GM10266 (cell line): Measurements from ENCODE around the gene GAD1.
A peak's percentile ranks its signal among the peaks of the same experiment; 100 is the strongest.

ENCODE experiments used
- DNase-seq: peaks from one replicate; pipeline ENCODE4 v3.0.0; 2012; ENCODE audit errors: extremely low spot score
- TF ChIP-seq, protein P1 (sequence below): IDR thresholded peaks from 2 replicates; pipeline ENCODE4 v1.5.1; 2012; ENCODE audit warnings: mild to moderate bottlenecking, low read depth; ENCODE audit not compliant: control insufficient read depth, insufficient read depth; ENCODE audit errors: missing control alignments

Gene GAD1

DNA sequence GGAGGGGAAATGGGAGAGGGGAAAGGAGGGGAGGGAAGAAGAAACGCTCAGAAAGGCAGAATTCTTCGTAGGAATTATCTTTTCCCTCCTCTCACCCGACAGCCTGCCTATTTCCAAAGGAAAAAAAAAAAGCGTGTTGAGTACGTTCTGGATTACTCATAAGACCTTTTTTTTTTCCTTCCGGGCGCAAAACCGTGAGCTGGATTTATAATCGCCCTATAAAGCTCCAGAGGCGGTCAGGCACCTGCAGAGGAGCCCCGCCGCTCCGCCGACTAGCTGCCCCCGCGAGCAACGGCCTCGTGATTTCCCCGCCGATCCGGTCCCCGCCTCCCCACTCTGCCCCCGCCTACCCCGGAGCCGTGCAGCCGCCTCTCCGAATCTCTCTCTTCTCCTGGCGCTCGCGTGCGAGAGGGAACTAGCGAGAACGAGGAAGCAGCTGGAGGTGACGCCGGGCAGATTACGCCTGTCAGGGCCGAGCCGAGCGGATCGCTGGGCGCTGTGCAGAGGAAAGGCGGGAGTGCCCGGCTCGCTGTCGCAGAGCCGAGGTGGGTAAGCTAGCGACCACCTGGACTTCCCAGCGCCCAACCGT lies at the start of gene GAD1:
TSS of gene GAD1 (plus strand) at position 384 of the 589 bp plus-strand sequence. CDS start 1,705 bp downstream, outside the sequence.
- TF ChIP-seq, protein P1, sequence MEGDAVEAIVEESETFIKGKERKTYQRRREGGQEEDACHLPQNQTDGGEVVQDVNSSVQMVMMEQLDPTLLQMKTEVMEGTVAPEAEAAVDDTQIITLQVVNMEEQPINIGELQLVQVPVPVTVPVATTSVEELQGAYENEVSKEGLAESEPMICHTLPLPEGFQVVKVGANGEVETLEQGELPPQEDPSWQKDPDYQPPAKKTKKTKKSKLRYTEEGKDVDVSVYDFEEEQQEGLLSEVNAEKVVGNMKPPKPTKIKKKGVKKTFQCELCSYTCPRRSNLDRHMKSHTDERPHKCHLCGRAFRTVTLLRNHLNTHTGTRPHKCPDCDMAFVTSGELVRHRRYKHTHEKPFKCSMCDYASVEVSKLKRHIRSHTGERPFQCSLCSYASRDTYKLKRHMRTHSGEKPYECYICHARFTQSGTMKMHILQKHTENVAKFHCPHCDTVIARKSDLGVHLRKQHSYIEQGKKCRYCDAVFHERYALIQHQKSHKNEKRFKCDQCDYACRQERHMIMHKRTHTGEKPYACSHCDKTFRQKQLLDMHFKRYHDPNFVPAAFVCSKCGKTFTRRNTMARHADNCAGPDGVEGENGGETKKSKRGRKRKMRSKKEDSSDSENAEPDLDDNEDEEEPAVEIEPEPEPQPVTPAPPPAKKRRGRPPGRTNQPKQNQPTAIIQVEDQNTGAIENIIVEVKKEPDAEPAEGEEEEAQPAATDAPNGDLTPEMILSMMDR: no peak
- DNase-seq: peak; percentile 70

DNA sequence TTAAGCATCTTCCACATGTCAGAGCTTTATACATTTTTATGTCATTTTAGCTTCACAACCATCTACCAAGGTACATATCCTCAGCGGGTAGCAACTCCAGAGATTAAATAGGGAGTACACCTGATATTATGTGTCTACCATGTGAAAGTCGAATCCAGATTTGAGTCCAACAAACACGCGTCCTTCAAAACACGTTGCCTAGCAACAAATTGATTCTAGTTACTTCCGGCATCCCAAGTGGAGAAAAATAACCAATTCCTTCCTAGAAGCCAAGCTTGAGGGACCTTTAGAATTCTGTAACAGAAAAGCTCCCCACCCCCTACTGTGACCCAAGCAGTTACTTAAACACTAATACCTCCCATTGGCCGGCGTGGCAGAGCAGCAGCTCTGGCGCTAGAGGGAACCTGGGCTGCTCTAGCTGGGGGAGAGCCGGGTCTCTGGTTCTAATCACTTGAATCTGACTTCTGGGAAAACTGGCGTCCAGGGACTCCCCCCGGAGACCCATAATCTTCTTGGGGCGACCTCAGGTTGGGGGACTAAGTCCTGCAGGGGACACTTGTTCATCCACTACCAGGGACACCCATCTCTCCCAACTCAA lies 46.6 kb upstream of the GAD1 start, which contains the start of gene ERICH2:
TSS of gene ERICH2 (plus strand) at position 371 of the 598 bp plus-strand sequence. CDS start 304 bp downstream, outside the sequence.
- TF ChIP-seq, protein P1: peak; percentile 27

DNA sequence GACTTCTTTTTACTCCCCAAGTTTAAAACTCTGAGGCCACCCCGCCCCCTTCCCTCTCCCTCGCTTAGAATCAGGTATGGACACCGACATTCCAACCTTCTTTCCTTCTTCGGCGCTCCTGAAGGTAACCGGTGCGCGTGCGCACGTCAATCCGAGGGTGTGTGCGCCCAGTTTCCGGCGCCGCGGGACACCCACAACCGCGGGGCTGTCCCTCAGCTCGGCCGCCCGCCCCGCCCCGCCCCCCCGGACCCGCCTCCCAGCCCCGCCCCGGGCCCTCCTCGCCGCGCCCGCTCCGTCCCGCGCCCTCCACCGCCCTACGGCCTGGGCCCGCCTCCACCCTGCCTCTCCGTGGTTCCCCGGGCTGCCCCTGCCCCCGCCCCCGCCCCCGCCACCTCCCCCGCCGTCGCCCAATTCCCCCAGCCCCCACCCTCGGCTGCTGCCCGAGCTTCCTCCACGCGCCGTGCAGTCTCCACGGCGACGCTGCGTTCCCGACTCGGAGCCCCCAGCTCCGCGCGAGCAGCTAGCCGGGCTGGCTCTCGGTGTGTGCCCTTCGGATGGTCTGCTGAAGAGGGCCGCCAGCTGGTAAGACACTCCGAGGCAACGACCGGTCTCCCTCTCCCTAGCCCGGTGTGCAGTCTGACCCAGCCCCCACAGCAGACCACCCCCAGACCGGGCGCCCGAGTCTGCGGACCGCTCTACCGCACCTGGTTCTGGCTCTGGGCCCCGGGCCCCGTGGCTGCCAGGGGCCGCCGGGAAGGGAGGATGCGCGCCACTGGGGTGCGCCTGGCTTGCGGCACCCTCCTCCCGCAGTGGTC lies 45.9 kb upstream of the GAD1 start:
- peak; percentile 90 for DNase-seq
- TF ChIP-seq, protein P1: no peak

More for the DNA sequence above, 46.6 kb upstream of the GAD1 start, which contains the start of gene ERICH2:
- peak; percentile 77 for DNase-seq

DNA sequence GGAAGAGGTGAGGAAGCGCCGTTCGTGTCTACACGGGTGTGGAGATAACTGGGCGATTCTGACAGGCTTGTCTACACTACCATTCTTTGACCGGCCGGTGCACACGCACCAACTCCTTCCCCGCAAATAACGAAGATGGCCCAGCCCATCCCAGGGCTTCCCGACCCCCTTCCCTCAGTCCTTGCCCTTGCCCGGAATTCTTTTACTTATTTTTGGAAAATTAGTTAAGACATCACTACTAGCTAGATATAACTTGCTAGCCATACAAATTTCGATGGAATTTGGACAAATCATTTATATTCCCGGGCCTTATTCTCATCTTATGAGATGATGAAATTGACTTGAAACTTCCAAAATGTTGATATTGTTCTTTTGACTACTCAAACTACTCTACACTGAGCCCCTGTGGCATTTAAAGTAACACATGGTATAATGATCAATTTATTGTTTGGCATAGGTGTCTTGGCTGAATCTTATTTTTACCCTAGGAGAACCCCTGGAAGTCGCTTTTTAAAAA lies 45.2 kb upstream of the GAD1 start:
- TF ChIP-seq, protein P1: no peak
- DNase-seq: no peak

DNA sequence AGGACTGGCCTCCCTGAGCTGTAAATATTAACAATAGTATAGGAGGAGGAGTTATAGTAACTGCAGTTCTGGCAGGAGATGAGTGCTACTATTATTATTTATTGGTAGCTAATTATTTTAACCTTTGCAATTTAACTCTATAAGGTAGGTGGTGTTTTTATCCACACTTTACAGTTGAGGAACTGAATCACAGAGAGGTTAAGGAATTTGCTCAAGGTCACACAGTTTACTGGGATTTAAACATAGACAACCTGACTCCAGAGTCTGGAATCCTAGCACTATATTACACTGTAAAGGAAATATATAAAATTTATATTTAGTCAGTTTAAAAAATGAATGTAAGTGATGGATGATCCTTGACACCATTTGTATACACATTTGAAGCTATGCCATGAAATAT lies 44.4 kb upstream of the GAD1 start:
- TF ChIP-seq, protein P1: no peak
- no peak for DNase-seq

DNA sequence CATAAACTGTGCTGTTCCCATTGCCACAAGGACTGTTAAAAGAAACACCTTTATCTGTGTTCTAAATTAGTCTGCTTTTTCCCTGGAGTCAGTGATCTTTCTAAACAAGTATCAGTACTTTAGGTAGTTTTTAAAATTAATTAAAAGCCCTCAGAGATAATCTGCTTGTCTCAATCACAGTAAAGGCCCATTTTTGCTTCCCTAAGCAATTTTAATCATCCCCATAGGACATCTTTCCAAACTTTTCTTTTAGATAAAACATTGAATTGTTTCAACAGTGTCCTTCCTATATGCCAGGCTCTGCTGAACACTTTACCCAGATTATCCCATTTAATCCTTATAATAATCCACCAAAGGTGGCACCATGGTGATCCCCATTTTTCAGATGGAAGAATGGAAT lies 42.6 kb upstream of the GAD1 start:
- DNase-seq: no peak
- TF ChIP-seq, protein P1: no peak

DNA sequence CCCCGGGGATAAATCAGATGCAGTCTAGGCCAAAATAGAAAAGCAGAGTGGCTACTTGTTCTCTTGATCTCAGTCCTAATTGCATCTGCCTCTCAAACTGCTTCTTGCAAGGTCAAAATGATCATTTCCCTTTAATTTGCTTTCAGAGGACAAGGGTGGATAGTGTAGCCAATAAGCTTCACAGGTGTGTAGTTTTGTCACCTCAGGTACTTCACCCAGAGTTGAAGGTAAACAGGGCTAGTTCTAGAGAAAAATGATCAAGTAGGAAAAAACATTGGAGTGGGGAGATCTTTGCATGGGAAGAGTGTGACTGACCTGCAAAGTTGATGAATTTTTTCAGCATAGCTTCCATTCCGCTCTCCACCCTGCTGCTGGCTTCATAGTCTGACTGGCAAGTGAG lies 37.8 kb upstream of the GAD1 start:
- TF ChIP-seq, protein P1: no peak
- DNase-seq: no peak
